Ishikawa (cell line): Measurements from ENCODE around the gene EHD4.

Experiments
- CEBPB ChIP-seq: IDR thresholded peaks from 2 replicates; pipeline ENCODE4 v1.6.1; 2012
- CREB1 ChIP-seq: IDR thresholded peaks from 2 replicates; pipeline ENCODE4 v1.6.1; 2012; ENCODE audit warnings: low read depth
- EGR1 ChIP-seq: IDR thresholded peaks from 2 replicates; pipeline ENCODE4 v1.6.1; 2012
- EP300 ChIP-seq: IDR thresholded peaks from 2 replicates; pipeline ENCODE4 v1.6.1; 2012; ENCODE audit warnings: borderline replicate concordance
- FOXM1 ChIP-seq: IDR thresholded peaks from 2 replicates; pipeline ENCODE4 v1.6.1; 2012; ENCODE audit warnings: low read depth, borderline replicate concordance
- NFIC ChIP-seq: IDR thresholded peaks from 2 replicates; pipeline ENCODE4 v1.6.1; 2012
- RAD21 ChIP-seq: IDR thresholded peaks from 2 replicates; pipeline ENCODE4 v1.6.1; 2012; ENCODE audit warnings: low read depth
- TAF1 ChIP-seq: IDR thresholded peaks from 2 replicates; pipeline ENCODE4 v1.6.1; 2012; ENCODE audit warnings: low read depth, mild to moderate bottlenecking
- TCF12 ChIP-seq: IDR thresholded peaks from 2 replicates; pipeline ENCODE4 v1.6.1; 2012; ENCODE audit warnings: low read depth
- TEAD4 ChIP-seq: IDR thresholded peaks from 2 replicates; pipeline ENCODE4 v1.6.1; 2012
- YY1 ChIP-seq: IDR thresholded peaks from 2 replicates; pipeline ENCODE4 v1.6.1; 2012; ENCODE audit warnings: low read depth
- ZBTB7A ChIP-seq: IDR thresholded peaks from 2 replicates; pipeline ENCODE4 v1.6.1; 2012; ENCODE audit warnings: low read depth
- TF ChIP-seq, protein P1 (sequence below): IDR thresholded peaks from 2 replicates; pipeline ENCODE4 v1.6.1; 2012
- TF ChIP-seq, protein P2 (sequence below): IDR thresholded peaks from 2 replicates; pipeline ENCODE4 v1.6.1; 2012; ENCODE audit warnings: low read depth, mild to moderate bottlenecking
- TF ChIP-seq, protein P3 (sequence below): IDR thresholded peaks from 2 replicates; pipeline ENCODE4 v1.6.1; 2012

The EHD4 gene

GRCh38 chr15:41967506-41968206 lies 4.7 kb downstream of the EHD4 start:
- TF ChIP-seq ZBTB7A (no peak), CREB1 (no peak), RAD21 (no peak), FOXM1 (no peak), YY1 (no peak), EGR1 (no peak), EP300 (no peak), TEAD4 (no peak), CEBPB (no peak), NFIC (no peak)
- TF ChIP-seq, protein P1, sequence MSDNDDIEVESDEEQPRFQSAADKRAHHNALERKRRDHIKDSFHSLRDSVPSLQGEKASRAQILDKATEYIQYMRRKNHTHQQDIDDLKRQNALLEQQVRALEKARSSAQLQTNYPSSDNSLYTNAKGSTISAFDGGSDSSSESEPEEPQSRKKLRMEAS = no peak
- TF ChIP-seq, protein P2, sequence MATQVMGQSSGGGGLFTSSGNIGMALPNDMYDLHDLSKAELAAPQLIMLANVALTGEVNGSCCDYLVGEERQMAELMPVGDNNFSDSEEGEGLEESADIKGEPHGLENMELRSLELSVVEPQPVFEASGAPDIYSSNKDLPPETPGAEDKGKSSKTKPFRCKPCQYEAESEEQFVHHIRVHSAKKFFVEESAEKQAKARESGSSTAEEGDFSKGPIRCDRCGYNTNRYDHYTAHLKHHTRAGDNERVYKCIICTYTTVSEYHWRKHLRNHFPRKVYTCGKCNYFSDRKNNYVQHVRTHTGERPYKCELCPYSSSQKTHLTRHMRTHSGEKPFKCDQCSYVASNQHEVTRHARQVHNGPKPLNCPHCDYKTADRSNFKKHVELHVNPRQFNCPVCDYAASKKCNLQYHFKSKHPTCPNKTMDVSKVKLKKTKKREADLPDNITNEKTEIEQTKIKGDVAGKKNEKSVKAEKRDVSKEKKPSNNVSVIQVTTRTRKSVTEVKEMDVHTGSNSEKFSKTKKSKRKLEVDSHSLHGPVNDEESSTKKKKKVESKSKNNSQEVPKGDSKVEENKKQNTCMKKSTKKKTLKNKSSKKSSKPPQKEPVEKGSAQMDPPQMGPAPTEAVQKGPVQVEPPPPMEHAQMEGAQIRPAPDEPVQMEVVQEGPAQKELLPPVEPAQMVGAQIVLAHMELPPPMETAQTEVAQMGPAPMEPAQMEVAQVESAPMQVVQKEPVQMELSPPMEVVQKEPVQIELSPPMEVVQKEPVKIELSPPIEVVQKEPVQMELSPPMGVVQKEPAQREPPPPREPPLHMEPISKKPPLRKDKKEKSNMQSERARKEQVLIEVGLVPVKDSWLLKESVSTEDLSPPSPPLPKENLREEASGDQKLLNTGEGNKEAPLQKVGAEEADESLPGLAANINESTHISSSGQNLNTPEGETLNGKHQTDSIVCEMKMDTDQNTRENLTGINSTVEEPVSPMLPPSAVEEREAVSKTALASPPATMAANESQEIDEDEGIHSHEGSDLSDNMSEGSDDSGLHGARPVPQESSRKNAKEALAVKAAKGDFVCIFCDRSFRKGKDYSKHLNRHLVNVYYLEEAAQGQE = no peak
- TF ChIP-seq, protein P3, sequence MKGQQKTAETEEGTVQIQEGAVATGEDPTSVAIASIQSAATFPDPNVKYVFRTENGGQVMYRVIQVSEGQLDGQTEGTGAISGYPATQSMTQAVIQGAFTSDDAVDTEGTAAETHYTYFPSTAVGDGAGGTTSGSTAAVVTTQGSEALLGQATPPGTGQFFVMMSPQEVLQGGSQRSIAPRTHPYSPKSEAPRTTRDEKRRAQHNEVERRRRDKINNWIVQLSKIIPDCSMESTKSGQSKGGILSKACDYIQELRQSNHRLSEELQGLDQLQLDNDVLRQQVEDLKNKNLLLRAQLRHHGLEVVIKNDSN = no peak

DNA sequence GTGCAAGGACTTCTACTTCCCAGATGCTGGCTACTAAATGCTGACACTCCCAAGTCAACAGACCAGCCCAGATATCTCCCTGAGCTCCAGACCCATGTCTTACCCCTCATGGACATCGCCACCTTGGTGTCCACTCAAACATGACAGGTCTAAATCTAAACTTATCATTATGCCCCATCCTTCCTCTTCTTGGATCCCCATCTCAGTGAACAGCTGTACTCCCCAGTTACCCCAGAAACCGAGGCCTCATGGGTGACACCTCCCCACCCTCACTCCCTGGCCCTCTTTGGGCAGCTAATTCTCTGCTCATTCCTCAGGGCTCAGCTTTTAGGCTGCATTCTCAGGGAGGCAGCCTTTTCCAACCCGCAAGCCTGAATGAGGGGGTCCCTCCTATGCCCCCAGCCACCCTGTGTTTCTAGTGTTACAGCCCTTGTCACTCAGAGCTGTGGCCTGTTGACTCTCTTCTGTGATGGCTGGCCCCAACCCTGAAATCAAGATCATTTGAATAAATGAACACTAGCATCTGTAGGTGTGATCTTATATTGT lies 5.4 kb downstream of the EHD4 start:
- TF ChIP-seq NFIC = no peak
- TF ChIP-seq, protein P1 = no peak
- no peak for TF ChIP-seq EGR1
- no peak for TF ChIP-seq ZBTB7A
- no peak for TF ChIP-seq RAD21
- no peak for TF ChIP-seq FOXM1
- TF ChIP-seq, protein P3 = no peak
- no peak for TF ChIP-seq CREB1
- TF ChIP-seq CEBPB = no peak

GRCh38 chr15:41966414-41966812 lies 5.9 kb downstream of the EHD4 start:
- TF ChIP-seq ZBTB7A (no peak), CREB1 (no peak), YY1 (no peak), TCF12 (no peak), FOXM1 (no peak), TAF1 (no peak), RAD21 (no peak), EP300 (no peak), TEAD4 (no peak), NFIC (no peak), EGR1 (no peak), CEBPB (no peak)
- TF ChIP-seq, protein P1 = no peak
- TF ChIP-seq, protein P3 = no peak
- TF ChIP-seq, protein P2 = no peak

GRCh38 chr15:41965441-41966413 lies 6.6 kb downstream of the EHD4 start:
- TF ChIP-seq TAF1 (no peak), NFIC (no peak), CREB1 (no peak), FOXM1 (no peak), EP300 (no peak)
- TF ChIP-seq, protein P2 = no peak
